Thyroid gland (tissue), 4 donors: ENCODE measurements around the gene ARHGEF5.

Experiments
- CTCF ChIP-seq, 6 experiments: fragments of 200-600 bp in 3 of 6; fragments of 450-650 bp in 3 of 6; sonication (generic) in 3 of 6; IDR thresholded peaks; one replicate each; pipeline ENCODE4 v1.5.1; 2016 to 2019; ENCODE audit warnings: antibody characterized with exemption in 6 of 6, mild to moderate bottlenecking in 2 of 6, inconsistent platforms in 1 of 6, moderate library complexity in 1 of 6
- POLR2A ChIP-seq, 2 donors: fragments of 450-650 bp; IDR thresholded peaks; one replicate each; pipeline ENCODE4 v1.6.1; 2017; ENCODE audit warnings: antibody characterized with exemption in 2 of 2, mild to moderate bottlenecking in 2 of 2, moderate library complexity in 1 of 2

GRCh38 chr7:144399946-144400345, 44.7 kb downstream of the ARHGEF5 start:
- no peak for TF ChIP-seq CTCF (IDR thresholded peaks at IDR 0.05)
- TF ChIP-seq POLR2A (IDR thresholded peaks at IDR 0.05) = no peak
